RWPE2 (cell line): Measurements from ENCODE around the gene EGFR.

ENCODE experiments used
- ATAC-seq: fragments of 200-7000 bp; cut with Tn5 transposase; 3 replicates; pipeline ENCODE4 v1.9.1; 2021; ENCODE audit warnings: low read depth
- DNase-seq: peaks from one replicate; pipeline ENCODE4 v3.0.0-alpha.2; 2020; ENCODE audit warnings: low spot score
- H3K27ac ChIP-seq: fragments of 450-650 bp; 2 replicates; pipeline ENCODE4 v1.5.1; 2017; ENCODE audit warnings: mild to moderate bottlenecking; ENCODE audit not compliant: poor library complexity, severe bottlenecking
- H3K27me3 ChIP-seq: fragments of 250-450 bp; sonication (Bioruptor Pico); 2 replicates; pipeline ENCODE4 v1.5.1; 2021; ENCODE audit warnings: mild to moderate bottlenecking, moderate library complexity; ENCODE audit not compliant: insufficient read depth, poor library complexity, severe bottlenecking
- H3K36me3 ChIP-seq: fragments of 250-450 bp; sonication (Bioruptor Pico); 2 replicates; pipeline ENCODE4 v1.5.1; 2020; ENCODE audit warnings: low read depth, mild to moderate bottlenecking, moderate library complexity
- H3K4me1 ChIP-seq: fragments of 250-450 bp; sonication (Bioruptor Pico); 2 replicates; pipeline ENCODE4 v1.5.1; 2021; ENCODE audit warnings: mild to moderate bottlenecking, moderate library complexity; ENCODE audit not compliant: insufficient read depth, poor library complexity, severe bottlenecking
- H3K4me3 ChIP-seq: fragments of 250-450 bp; sonication (Bioruptor Pico); 2 replicates; pipeline ENCODE4 v1.5.1; 2021; ENCODE audit warnings: mild to moderate bottlenecking, moderate library complexity; ENCODE audit not compliant: severe bottlenecking
- H3K9me3 ChIP-seq: fragments of 250-450 bp; sonication (Bioruptor Pico); 2 replicates; pipeline ENCODE4 v1.5.1; 2021; ENCODE audit warnings: mild to moderate bottlenecking, moderate library complexity; ENCODE audit not compliant: severe bottlenecking
- CTCF ChIP-seq: fragments of 450-650 bp; IDR thresholded peaks from one replicate; pipeline ENCODE4 v1.5.1; 2017; ENCODE audit warnings: mild to moderate bottlenecking, moderate library complexity; ENCODE audit not compliant: poor library complexity, severe bottlenecking

EGFR gene

GRCh38 chr7:55190511-55191160 lies 171.8 kb downstream of the EGFR start:
- Histone ChIP-seq H3K36me3 (peaks cover 96% of the 10 kb centered on the region), H3K27me3 (no peaks in the 10 kb centered on the region), H3K4me1 (peaks cover 14% of the 10 kb centered on the region), H3K27ac (peak overlapping the region; percentile 74), H3K4me3 (no peak overlapping the region), H3K9me3 (no peaks in the 10 kb centered on the region)
- ATAC-seq (no peak), DNase-seq (no peak)
- no peak for TF ChIP-seq CTCF

- Histone ChIP-seq H3K4me3 (no peak overlapping the region), H3K36me3 (peaks cover 98% of the 10 kb centered on the region), H3K4me1 (peaks cover 9% of the 10 kb centered on the region), H3K27ac (peak overlapping the region; percentile 74), H3K27me3 (no peaks in the 10 kb centered on the region), H3K9me3 (no peaks in the 10 kb centered on the region)
- no peak for DNase-seq
- TF ChIP-seq CTCF = no peak
- ATAC-seq = no peak; the same call in 2 of the 3 replicates
Observed at GRCh38 chr7:55191161-55191925, 172.5 kb downstream of the EGFR start.

GRCh38 chr7:55191926-55192692 lies 173.3 kb downstream of the EGFR start:
- H3K27me3 ChIP-seq = no peaks in the 10 kb centered on the region
- H3K4me3 ChIP-seq = no peak overlapping the region
- DNase-seq (no peak), ATAC-seq (peak; percentile 6)
- no peaks in the 10 kb centered on the region for H3K9me3 ChIP-seq
- peak overlapping the region; percentile 74 for H3K27ac ChIP-seq
- H3K36me3 ChIP-seq = peaks cover 98% of the 10 kb centered on the region
- peaks cover 5% of the 10 kb centered on the region for H3K4me1 ChIP-seq
- no peak for TF ChIP-seq CTCF

- TF ChIP-seq CTCF = no peak
- ATAC-seq (peak; percentile 73), DNase-seq (no peak)
- no peaks in the 10 kb centered on the region for H3K27me3 ChIP-seq
- no peaks in the 10 kb centered on the region for H3K9me3 ChIP-seq
- H3K27ac ChIP-seq = peak overlapping the region; percentile 74
- peaks cover 5% of the 10 kb centered on the region for H3K4me1 ChIP-seq
- H3K36me3 ChIP-seq = peaks cover 98% of the 10 kb centered on the region
- H3K4me3 ChIP-seq = no peak overlapping the region
Observed at GRCh38 chr7:55192723-55193122, 173.9 kb downstream of the EGFR start.
